GM13977 (cell line): ENCODE data around the gene HOATZ.

Experiments
- DNase-seq: peaks from one replicate; pipeline ENCODE4 v3.0.0; 2012; ENCODE audit warnings: low spot score
- CTCF ChIP-seq: IDR thresholded peaks from 2 replicates; pipeline ENCODE4 v1.5.1; 2012; ENCODE audit warnings: mild to moderate bottlenecking, control low read depth; ENCODE audit not compliant: insufficient read depth; ENCODE audit errors: extremely low read depth, missing control alignments
- in situ Hi-C: fragments of 300-500 bp; cut with MboI; formaldehyde crosslinking; loops from one replicate; pipeline ENCODE4 v1.12.0; 2022; ENCODE audit warnings: low sequenced_read_pairs, low pct_unique_long_range_greater_than_20kb, mixed read lengths, inconsistent platforms; ENCODE audit not compliant: unreplicated experiment

HOATZ gene

GRCh38 chr11:111577821-111578220 lies 63.2 kb downstream of the HOATZ start:
- no peak for DNase-seq
- in situ Hi-C loops: no loop called here
- no peak for TF ChIP-seq CTCF

- DNase-seq: no peak
- no peak for TF ChIP-seq CTCF
- in situ Hi-C loops: loop anchor here (10.0 kb wide), 1 partner anchor 263 kb away; no protein-coding TSS in a partner anchor
Measured at GRCh38 chr11:111581341-111581740, 66.8 kb downstream of the HOATZ start.

GRCh38 chr11:111582163-111582562 lies 67.6 kb downstream of the HOATZ start:
- in situ Hi-C loops: loop anchor here (10.0 kb wide), 1 partner anchor 263 kb away; no protein-coding TSS in a partner anchor
- DNase-seq: no peak
- TF ChIP-seq CTCF: no peak

- TF ChIP-seq CTCF: no peak
- in situ Hi-C loops: loop anchor here (10.0 kb wide), 1 partner anchor 262 kb away; no protein-coding TSS in a partner anchor
Measured at GRCh38 chr11:111582881-111583280, 68.3 kb downstream of the HOATZ start.

GRCh38 chr11:111585371-111585770 lies 70.8 kb downstream of the HOATZ start:
- in situ Hi-C loops: loop anchor here (10.0 kb wide), 1 partner anchor 259 kb away; no protein-coding TSS in a partner anchor

More at GRCh38 chr11:111582881-111583280, 68.3 kb downstream of the HOATZ start:
- no peak for DNase-seq

GRCh38 chr11:111586388-111586831 lies 71.8 kb downstream of the HOATZ start:
- TF ChIP-seq CTCF: peak; percentile 62
- peak; percentile 43 for DNase-seq
- in situ Hi-C loops: loop anchor here (10.0 kb wide), 1 partner anchor 258 kb away; no protein-coding TSS in a partner anchor

More at GRCh38 chr11:111585371-111585770, 70.8 kb downstream of the HOATZ start:
- no peak for DNase-seq
- TF ChIP-seq CTCF: no peak
